GM13976 (cell line): ENCODE measurements around the gene AUNIP.

Experiments
- DNase-seq: peaks from one replicate; pipeline ENCODE4 v3.0.0; 2012; ENCODE audit warnings: low spot score
- CTCF ChIP-seq: IDR thresholded peaks from 2 replicates; pipeline ENCODE4 v1.5.1; 2012; ENCODE audit warnings: borderline replicate concordance, mild to moderate bottlenecking; ENCODE audit not compliant: insufficient read depth; ENCODE audit errors: extremely low read depth, missing control alignments, control extremely low read depth
- in situ Hi-C: fragments of 300-500 bp; cut with MboI; formaldehyde crosslinking; loops from one replicate; pipeline ENCODE4 v1.12.0; 2022; ENCODE audit warnings: low sequenced_read_pairs, mixed read lengths, inconsistent platforms; ENCODE audit not compliant: unreplicated experiment

AUNIP gene

DNA sequence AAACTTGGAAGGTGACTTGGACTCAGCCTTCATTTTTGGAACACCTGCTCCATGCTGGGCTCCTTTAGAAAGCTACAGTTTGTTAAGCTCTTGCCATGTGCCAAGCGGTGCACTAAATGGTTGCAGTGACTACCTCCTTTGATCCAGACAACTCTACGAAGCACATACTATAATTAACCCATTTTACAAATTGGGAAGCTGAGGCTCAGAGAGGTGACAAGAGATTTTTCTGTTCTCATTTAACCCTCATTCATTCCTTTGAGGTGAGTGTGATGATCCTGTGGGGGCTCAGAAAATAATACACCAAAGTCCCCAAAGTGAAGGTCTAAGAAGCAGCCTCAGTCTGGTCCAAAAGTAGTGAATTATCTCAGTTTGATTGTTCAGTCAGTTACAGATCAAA lies 17.9 kb upstream of the AUNIP start:
- in situ Hi-C loops: no loop called here
- TF ChIP-seq CTCF: no peak

GRCh38 chr1:25876693-25877077 lies 17.4 kb upstream of the AUNIP start:
- no peak for DNase-seq
- TF ChIP-seq CTCF: no peak
- in situ Hi-C loops: no loop called here

More for the DNA sequence above, 17.9 kb upstream of the AUNIP start:
- DNase-seq: no peak

GRCh38 chr1:25875856-25876692 lies 16.8 kb upstream of the AUNIP start:
- in situ Hi-C loops: no loop called here
- no peak for TF ChIP-seq CTCF
- no peak for DNase-seq

DNA sequence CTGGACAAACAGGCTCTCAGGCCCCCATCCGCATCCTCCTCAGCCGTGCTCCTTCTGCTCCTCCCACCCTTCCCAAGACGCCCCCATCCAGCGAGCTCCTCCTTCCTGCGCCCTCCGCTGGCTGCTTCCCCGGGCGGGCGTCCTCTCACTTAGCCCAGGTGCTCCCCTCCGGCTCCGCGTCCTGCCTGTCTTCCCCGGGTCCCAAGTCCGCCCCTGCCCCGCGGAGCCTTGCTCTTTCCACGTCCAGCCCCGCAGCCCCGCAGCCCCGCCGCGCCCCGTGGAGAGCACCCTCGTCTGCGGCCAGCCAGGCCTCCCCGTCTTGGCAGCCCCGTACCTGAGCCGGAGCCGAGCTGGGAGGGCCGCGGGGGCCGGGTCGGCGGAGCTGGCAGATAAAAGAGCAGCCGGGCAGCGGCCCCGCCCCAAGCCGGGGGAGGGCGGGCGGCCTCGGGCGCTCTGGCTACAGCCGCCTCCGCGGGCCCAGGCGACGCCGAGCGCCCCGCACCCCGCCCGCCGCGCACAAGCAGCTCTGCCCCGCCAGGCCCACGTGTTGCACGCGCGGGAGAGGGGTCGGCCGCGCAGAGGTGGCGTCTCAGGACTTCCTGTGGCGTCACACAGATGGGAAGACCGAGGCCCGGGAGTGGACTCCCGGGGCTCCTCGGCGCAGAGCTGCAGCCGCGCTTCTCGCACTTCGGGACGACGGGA lies 16.0 kb upstream of the AUNIP start, which contains the start of gene PAQR7:
TSS of gene PAQR7 (minus strand) at position 555 of the 702 bp plus-strand sequence. CDS start 11,869 bp downstream, outside the sequence.
- TF ChIP-seq CTCF: no peak
- in situ Hi-C loops: no loop called here
- peak; percentile 87 for DNase-seq

DNA sequence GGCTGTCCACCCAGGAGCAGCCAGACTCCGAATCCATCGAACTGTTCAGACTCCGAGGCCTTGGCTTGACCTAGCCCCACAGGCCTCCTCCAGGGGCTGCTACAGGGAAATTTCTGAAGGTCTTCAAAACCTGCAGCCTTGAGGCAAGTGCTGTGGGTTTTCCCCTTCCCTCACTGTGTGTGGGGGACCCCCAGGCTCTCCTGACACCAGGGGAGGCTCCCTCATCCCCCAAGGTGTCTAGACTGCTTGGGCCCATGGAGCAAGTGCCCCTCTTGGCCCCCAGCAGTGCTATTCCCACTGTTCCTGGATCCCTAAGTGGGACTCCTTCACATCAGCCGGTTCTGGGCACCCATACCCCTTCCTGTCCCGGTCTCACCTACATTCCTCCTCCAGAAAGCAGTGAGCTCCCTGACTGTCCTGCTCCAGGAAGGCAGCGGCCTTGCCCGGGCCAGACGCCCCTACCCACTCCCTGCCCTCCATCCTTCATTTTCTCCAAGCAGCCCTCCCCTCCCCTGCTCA lies 15.4 kb upstream of the AUNIP start:
- in situ Hi-C loops: no loop called here
- no peak for TF ChIP-seq CTCF
- no peak for DNase-seq

DNA sequence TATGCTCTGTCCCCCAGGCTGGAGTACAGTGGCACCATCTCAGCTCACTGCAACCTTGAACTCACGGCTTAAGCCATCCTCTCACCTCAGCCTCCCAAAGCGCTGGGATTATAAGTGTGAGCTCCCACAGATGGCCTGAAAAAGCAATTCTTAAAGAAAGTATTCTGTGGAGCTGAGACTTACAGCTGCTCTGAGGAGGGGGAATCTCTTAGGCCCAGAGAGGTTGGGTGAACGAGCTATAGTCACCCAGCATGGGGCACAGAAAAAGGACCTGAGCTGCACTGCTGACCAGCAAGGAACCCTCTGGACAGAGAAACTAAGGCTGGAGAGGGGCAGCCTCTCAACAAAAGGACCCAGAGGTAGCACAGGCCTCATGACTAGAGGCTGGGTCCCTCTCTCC lies 15.0 kb upstream of the AUNIP start:
- DNase-seq: no peak
- in situ Hi-C loops: no loop called here
- no peak for TF ChIP-seq CTCF
